GM18517 (cell line): ENCODE data around the gene TMEM184A.

Experiments
- ATAC-seq: cut with Tn5 transposase; IDR thresholded peaks from one replicate; pipeline ENCODE4 v1.9.1; 2021; ENCODE audit warnings: mild to moderate bottlenecking, moderate library complexity; ENCODE audit not compliant: unreplicated experiment

Gene TMEM184A

GRCh38 chr7:1569016-1569415 is 13.0 kb upstream of the TMEM184A start:
- no peak for ATAC-seq

GRCh38 chr7:1567896-1568510 is 12.0 kb upstream of the TMEM184A start:
- no peak for ATAC-seq

GRCh38 chr7:1567049-1567771 is 11.2 kb upstream of the TMEM184A start:
- ATAC-seq: no peak

- no peak for ATAC-seq
Measured at GRCh38 chr7:1566687-1567048, 10.7 kb upstream of the TMEM184A start.

- ATAC-seq: no peak
Measured at GRCh38 chr7:1564603-1565022, 8.6 kb upstream of the TMEM184A start.

GRCh38 chr7:1563981-1564602 is 8.1 kb upstream of the TMEM184A start:
- ATAC-seq: no peak

GRCh38 chr7:1562597-1563051 is 6.6 kb upstream of the TMEM184A start:
- no peak for ATAC-seq

GRCh38 chr7:1562116-1562515 is 6.1 kb upstream of the TMEM184A start:
- no peak for ATAC-seq

- ATAC-seq: no peak
Measured at GRCh38 chr7:1561036-1561940, 5.3 kb upstream of the TMEM184A start.

GRCh38 chr7:1560620-1561031 is 4.6 kb upstream of the TMEM184A start:
- no peak for ATAC-seq

- ATAC-seq: no peak
Measured at GRCh38 chr7:1559626-1560590, 3.9 kb upstream of the TMEM184A start.

- no peak for ATAC-seq
Measured at GRCh38 chr7:1558841-1559625, 3.0 kb upstream of the TMEM184A start.

GRCh38 chr7:1558181-1558811 is 2.3 kb upstream of the TMEM184A start:
- no peak for ATAC-seq

- no peak for ATAC-seq
Measured at GRCh38 chr7:1557771-1558170, 1.8 kb upstream of the TMEM184A start.

GRCh38 chr7:1557006-1557405 is 1.0 kb upstream of the TMEM184A start:
- ATAC-seq: no peak

GRCh38 chr7:1555046-1555812 is 776 bp downstream of the TMEM184A start:
- ATAC-seq: no peak

- ATAC-seq: no peak
Measured at GRCh38 chr7:1554333-1555045, 1.5 kb downstream of the TMEM184A start.
